Measurements from ENCODE around the gene CPEB4. TPM values are rescaled to one million over a fixed set of nuclear protein-coding genes. Genes with fewer than 3 reads are reported as not detected.

Gene CPEB4
- total and polyA plus RNA-seq, 2 of the 8 experiments (the other 6 are each of a cell fraction or from before 2014, with no cell fraction given) = 8.4 to 13.4 TPM

- no peak overlapping the region for H3K23ac ChIP-seq (ENCODE audit: insufficient read length)
- no peak overlapping the region for H3K9ac ChIP-seq (replicated peaks in 1 of 4; ENCODE audit: extremely low read depth in 1 of 4, low read depth in 3 of 4, low read length in 3 of 4)
- no peaks in the 10 kb centered on the region for H3K36me3 ChIP-seq (ENCODE audit: control insufficient read depth in 2 of 4, insufficient read depth in 4 of 4, low read length in 3 of 4)
- no peak for TF ChIP-seq CBX8 (IDR thresholded peaks at IDR 0.05; ENCODE audit: borderline replicate concordance, low read depth, low read length)
- no peak for TF ChIP-seq CTBP2 (IDR thresholded peaks at IDR 0.05; ENCODE audit: borderline replicate concordance, insufficient read depth, insufficient read length, low read length)
- no peak for TF ChIP-seq SRF (IDR thresholded peaks at IDR 0.05; ENCODE audit: low read depth, low read length)
- no peak for TF ChIP-seq TCF12 (IDR thresholded peaks at IDR 0.05; ENCODE audit: low read depth, low read length)
- TF ChIP-seq SAP30 (IDR thresholded peaks at IDR 0.05; ENCODE audit: insufficient read depth, insufficient replicate concordance, low read length) = no peak
- no peak for TF ChIP-seq NRF1 (IDR thresholded peaks at IDR 0.05; ENCODE audit: low read depth, low read length)
- no peak for TF ChIP-seq SP1 (IDR thresholded peaks at IDR 0.05; ENCODE audit: low read depth, low read length)
- TF ChIP-seq SIRT6 (IDR thresholded peaks at IDR 0.05; ENCODE audit: low read length) = no peak
- no peak for TF ChIP-seq GABPA (IDR thresholded peaks at IDR 0.05; ENCODE audit: borderline replicate concordance, insufficient read depth, low read length)
- TF ChIP-seq SP4 (IDR thresholded peaks at IDR 0.05; ENCODE audit: low read length) = no peak
- TF ChIP-seq CREB1 (IDR thresholded peaks at IDR 0.05) = no peak
- TF ChIP-seq ASH2L (IDR thresholded peaks at IDR 0.05; ENCODE audit: low read length) = no peak
- TF ChIP-seq CTCF (IDR thresholded peaks at IDR 0.05; ENCODE audit: control extremely low read depth in 1 of 3, insufficient read depth in 1 of 3, low read depth in 1 of 3, low read length in 3 of 3) = no peak
- no peak for TF ChIP-seq BACH1 (IDR thresholded peaks at IDR 0.05; ENCODE audit: low read length)
- H3K79me2 ChIP-seq (ENCODE audit: control insufficient read depth in 1 of 2, insufficient read depth in 2 of 2, low read length in 2 of 2) = no peaks in the 10 kb centered on the region
- H3K79me1 ChIP-seq (ENCODE audit: low read depth, low read length) = no peaks in the 10 kb centered on the region
- peaks cover 4 to 9% (median 8%) of the 10 kb centered on the region in 4 experiments for H3K4me1 ChIP-seq (replicated peaks in 1 of 4; ENCODE audit: control insufficient read depth in 3 of 4, insufficient read depth in 4 of 4, low read length in 3 of 4)
- H2BK12ac ChIP-seq (ENCODE audit: low read depth, low read length) = no peak overlapping the region
- no peak overlapping the region for H2BK120ac ChIP-seq (replicated peaks; ENCODE audit: low read depth, low read length)
- no peak overlapping the region for H3K4ac ChIP-seq (replicated peaks; ENCODE audit: insufficient read length, low read depth, low read length)
- no peak overlapping the region for H3K14ac ChIP-seq (ENCODE audit: insufficient read length)
- no peak overlapping the region for H3K56ac ChIP-seq (replicated peaks; ENCODE audit: insufficient read length, low read depth, low read length)
- H3K4me2 ChIP-seq (ENCODE audit: insufficient read depth in 1 of 2, low read depth in 2 of 2, low read length in 2 of 2) = no peak overlapping the region
- H3K4me3 ChIP-seq (ENCODE audit: extremely low read depth in 1 of 4, insufficient read depth in 2 of 4, low read depth in 3 of 4, low read length in 4 of 4) = no peak overlapping the region
- ChIA-PET POLR2A (ENCODE audit: partially characterized antibody) (interaction anchor here (0.9 kb wide), 1 partner anchor 15 kb away, joined by 4 read pairs; no protein-coding TSS in a partner anchor), CTCF (ENCODE audit: partially characterized antibody) (interaction anchor here (0.9 to 1.4 kb wide), 5 partner anchors 8 to 61 kb away, joined by 3 to 4 read pairs (median 3); no protein-coding TSS in a partner anchor)
- H3K18ac ChIP-seq (ENCODE audit: extremely low read depth, low read length) = no peak overlapping the region
- H4K8ac ChIP-seq (ENCODE audit: extremely low read depth, insufficient read depth, low read length) = no peak overlapping the region
- H4K91ac ChIP-seq (replicated peaks; ENCODE audit: insufficient read length, low read length) = no peak overlapping the region
- H2BK20ac ChIP-seq (ENCODE audit: low read length) = no peak overlapping the region
- no peak overlapping the region for H2AK5ac ChIP-seq (ENCODE audit: low read depth, low read length)
- H3K27ac ChIP-seq (ENCODE audit: low read depth, low read length) = no peak overlapping the region
- no peaks in the 10 kb centered on the region for H3K27me3 ChIP-seq (replicated peaks in 1 of 4; ENCODE audit: control insufficient read depth in 3 of 4, extremely low read depth in 1 of 4, insufficient read depth in 3 of 4, low read length in 3 of 4)
- H2BK5ac ChIP-seq (ENCODE audit: low read depth, low read length) = no peak overlapping the region
- H2AFZ ChIP-seq (ENCODE audit: low read length) = no peak overlapping the region
- DNase-seq (ENCODE audit: low read depth in 1 of 2, low spot score in 2 of 2) (no peak), FAIRE-seq (no peak)
- H4K20me1 ChIP-seq (replicated peaks in 1 of 2; ENCODE audit: control insufficient read depth in 1 of 2, insufficient read depth in 2 of 2, low read length in 2 of 2) = no peaks in the 10 kb centered on the region
- no peaks in the 10 kb centered on the region for H3K23me2 ChIP-seq (ENCODE audit: low read depth, low read length)
- no peak overlapping the region for H4K5ac ChIP-seq (ENCODE audit: insufficient read length, low read depth, low read length)
- H3K9me3 ChIP-seq (ENCODE audit: insufficient read depth in 2 of 2, low read depth in 1 of 2, low read length in 1 of 2) = no peaks in the 10 kb centered on the region
- no peak overlapping the region for H2BK15ac ChIP-seq (ENCODE audit: low read length)
Measured at GRCh38 chr5:173911623-173912022, 23.5 kb downstream of the CPEB4 start.

Data from H1 (cell line).